Astrocyte (in vitro differentiated cells and primary cell): ENCODE data around the gene DCANP1.

Experiments used
- CTCF ChIP-seq: IDR thresholded peaks from 2 replicates; pipeline ENCODE4 v1.5.1; 2011; ENCODE audit warnings: low read depth, mild to moderate bottlenecking, inconsistent platforms, low read length, moderate library complexity; ENCODE audit not compliant: insufficient read depth
- EZH2 ChIP-seq: IDR thresholded peaks from 2 replicates; pipeline ENCODE4 v1.6.1; 2012; ENCODE audit warnings: mild to moderate bottlenecking, low read length, inconsistent platforms; ENCODE audit not compliant: insufficient read depth

GRCh38 chr5:135442431-135443160, 4.6 kb downstream of the DCANP1 start:
- TF ChIP-seq CTCF, result no peak
- TF ChIP-seq EZH2, result no peak
